ENCODE data around the gene ISY1.
"Not testable (repeated sequence)": the region's sequence is repeated elsewhere in the genome, so short reads cannot be mapped to it uniquely, and the experiment has no call there.

The ISY1 gene

GRCh38 chr3:129166579-129167332 lies 5.9 kb upstream of the ISY1 start:
- DNase-seq: no peak

GRCh38 chr3:129165594-129165993 lies 4.7 kb upstream of the ISY1 start:
- DNase-seq: not testable (repeated sequence)

GRCh38 chr3:129164500-129164899 lies 3.6 kb upstream of the ISY1 start:
- DNase-seq: no peak

GRCh38 chr3:129162729-129163579 lies 2.1 kb upstream of the ISY1 start:
- no peak for DNase-seq

- DNase-seq: peak in 2 of 6 experiments; percentile 9 to 28
These were observed 1.0 kb upstream of the ISY1 start for GRCh38 chr3:129161860-129162271.

GRCh38 chr3:129144786-129145185 lies 16.1 kb downstream of the ISY1 start:
- no peak for DNase-seq

GRCh38 chr3:129141011-129141410 lies 19.9 kb downstream of the ISY1 start:
- DNase-seq: not testable (repeated sequence)

GRCh38 chr3:129139911-129140310 lies 21.0 kb downstream of the ISY1 start:
- DNase-seq: no peak

- DNase-seq: not testable (repeated sequence)
These were observed 24.6 kb downstream of the ISY1 start for GRCh38 chr3:129136275-129136674.

GRCh38 chr3:129132097-129132866 lies 28.6 kb downstream of the ISY1 start:
- peak in 1 of 6 experiments; percentile 22 for DNase-seq

- DNase-seq: no peak
These were observed 29.3 kb downstream of the ISY1 start for GRCh38 chr3:129131465-129132088.

- DNase-seq: no peak
These were observed 30.5 kb downstream of the ISY1 start for GRCh38 chr3:129130291-129130813.

- no peak for DNase-seq
These were observed 32.3 kb downstream of the ISY1 start for GRCh38 chr3:129128357-129129155.

GRCh38 chr3:129126726-129127280 lies 34.1 kb downstream of the ISY1 start:
- no peak for DNase-seq

GRCh38 chr3:129123314-129124060 lies 37.4 kb downstream of the ISY1 start:
- peak in 4 of 6 experiments; percentile 7 to 20 (median 13) for DNase-seq

- DNase-seq: peak in 2 of 6 experiments; percentile 32
These were observed 38.4 kb downstream of the ISY1 start for GRCh38 chr3:129122412-129123011.

- DNase-seq: peak; percentile 85 to 96 (median 92)
These were observed 39.0 kb downstream of the ISY1 start, which contains the start of gene RAB43 for GRCh38 chr3:129121792-129122411. TSS of gene RAB43 (minus strand) at chr3:129121804. CDS start at chr3:129121489, 315 bp downstream.

- peak; percentile 26 to 69 (median 46) for DNase-seq
These were observed 39.7 kb downstream of the ISY1 start for GRCh38 chr3:129121016-129121791.
